CD8-positive, alpha-beta memory T cell (primary cell): ENCODE results near the gene BMP10. TPM values are rescaled to one million over a fixed set of nuclear protein-coding genes. Genes with fewer than 3 reads are reported as not detected.

Experiments
- CTCF ChIA-PET: fragments of 350-600 bp; sonication (Branson Sonifier 250); formaldehyde crosslinking; loops from one replicate; lab custom pipeline; 2021; ENCODE audit warnings: antibody characterized with exemption; lab: Charles Lee
- POLR2A ChIA-PET: fragments of 350-600 bp; sonication (Branson Sonifier 250); formaldehyde crosslinking; loops from one replicate; lab custom pipeline; 2021; ENCODE audit warnings: antibody characterized with exemption; lab: Charles Lee
- DNase-seq, 5 donors: peaks; one replicate each; pipeline versions ENCODE4 v3.0.0 to v3.0.0-alpha.2; 2020 to 2022; ENCODE audit warnings: mixed read lengths in 1 of 5
- H3K27ac ChIP-seq: one replicate; pipeline ENCODE4 v1.7.0; 2013; ENCODE audit warnings: low read depth, mild to moderate bottlenecking, low read length, moderate library complexity
- H3K27me3 ChIP-seq: 2 replicates; pipeline ENCODE4 v1.7.0; 2013; ENCODE audit warnings: low read length, mild to moderate bottlenecking; ENCODE audit not compliant: insufficient read depth, poor library complexity, severe bottlenecking
- H3K36me3 ChIP-seq: 2 replicates; pipeline ENCODE4 v1.7.0; 2013; ENCODE audit warnings: mild to moderate bottlenecking, low read length, moderate library complexity; ENCODE audit not compliant: insufficient read depth
- H3K4me1 ChIP-seq: 2 replicates; pipeline ENCODE4 v1.7.0; 2013; ENCODE audit warnings: mild to moderate bottlenecking, low read length, moderate library complexity; ENCODE audit not compliant: insufficient read depth
- H3K4me3 ChIP-seq: 2 replicates; pipeline ENCODE4 v1.7.0; 2013; ENCODE audit warnings: mild to moderate bottlenecking, low read length
- H3K9me3 ChIP-seq: 2 replicates; pipeline ENCODE4 v1.7.0; 2013; ENCODE audit warnings: mild to moderate bottlenecking, low read length
- H3K27ac Mint-ChIP-seq, 8 donors: one replicate each; pipeline ENCODE4 v1.8.0; 2020 to 2021; ENCODE audit warnings: mixed read lengths in 8 of 8, mild to moderate bottlenecking in 6 of 8, inconsistent platforms in 3 of 8, moderate library complexity in 3 of 8
- H3K27me3 Mint-ChIP-seq, 2 donors: one replicate each; pipeline ENCODE4 v1.8.0; 2020 to 2021; ENCODE audit warnings: mixed read lengths in 2 of 2, mild to moderate bottlenecking in 1 of 2, moderate library complexity in 1 of 2
- H3K36me3 Mint-ChIP-seq, 3 donors: one replicate each; pipeline ENCODE4 v1.8.0; 2020 to 2021; ENCODE audit warnings: mixed read lengths in 3 of 3, inconsistent platforms in 1 of 3, mild to moderate bottlenecking in 1 of 3
- H3K4me1 Mint-ChIP-seq, 3 donors: one replicate each; pipeline ENCODE4 v1.8.0; 2020 to 2021; ENCODE audit warnings: mixed read lengths in 3 of 3, inconsistent platforms in 1 of 3, mild to moderate bottlenecking in 1 of 3
- H3K4me3 Mint-ChIP-seq, 7 donors: one replicate each; pipeline ENCODE4 v1.8.0; 2020 to 2021; ENCODE audit warnings: mixed read lengths in 7 of 7, mild to moderate bottlenecking in 6 of 7, moderate library complexity in 4 of 7, inconsistent platforms in 2 of 7
- H3K9me3 Mint-ChIP-seq, 5 donors: one replicate each; pipeline ENCODE4 v1.8.0; 2020 to 2022; ENCODE audit warnings: mixed read lengths in 5 of 5, mild to moderate bottlenecking in 3 of 5, moderate library complexity in 2 of 5, inconsistent platforms in 1 of 5
- polyA plus RNA-seq: library from polyadenylated mRNA; unstranded; fragments of 300-500 nt; fragmentation: Illumina TruSeq; gene quantifications from one replicate; pipeline ENCODE4 v1.2.3, GENCODE V29; 2021
- total RNA-seq, 2 experiments: library from RNA; stranded (reverse); gene quantifications; one replicate each; pipeline ENCODE4 v1.2.3, GENCODE V29; 2021

The BMP10 gene
- total and polyA plus RNA-seq, 3 experiments from 2014 or later: not detected

GRCh38 chr2:68912732-68913131 lies 41.5 kb upstream of the BMP10 start:
- no peaks in the 10 kb centered on the region for H3K36me3 ChIP-seq
- no peak overlapping the region for H3K27ac ChIP-seq
- Mint-ChIP-seq H3K27ac (no peak overlapping the region), H3K4me3 (no peak overlapping the region), H3K36me3 (no peaks in the 10 kb centered on the region), H3K4me1 (peaks cover 26 to 32% (median 27%) of the 10 kb centered on the region in 3 donors), H3K9me3 (no peaks in the 10 kb centered on the region), H3K27me3 (no peaks in the 10 kb centered on the region)
- POLR2A ChIA-PET: no interaction called here
- peak in 4 of 5 donors; percentile 33 to 62 (median 37) for DNase-seq
- no peak overlapping the region for H3K4me3 ChIP-seq
- no peaks in the 10 kb centered on the region for H3K9me3 ChIP-seq
- peaks cover 51% of the 10 kb centered on the region for H3K4me1 ChIP-seq
- H3K27me3 ChIP-seq: no peaks in the 10 kb centered on the region
- CTCF ChIA-PET: interaction anchor here (0.7 to 3.5 kb wide), 5 partner anchors 11 to 204 kb away, joined by 3 to 17 read pairs (median 9); no protein-coding TSS in a partner anchor

DNA sequence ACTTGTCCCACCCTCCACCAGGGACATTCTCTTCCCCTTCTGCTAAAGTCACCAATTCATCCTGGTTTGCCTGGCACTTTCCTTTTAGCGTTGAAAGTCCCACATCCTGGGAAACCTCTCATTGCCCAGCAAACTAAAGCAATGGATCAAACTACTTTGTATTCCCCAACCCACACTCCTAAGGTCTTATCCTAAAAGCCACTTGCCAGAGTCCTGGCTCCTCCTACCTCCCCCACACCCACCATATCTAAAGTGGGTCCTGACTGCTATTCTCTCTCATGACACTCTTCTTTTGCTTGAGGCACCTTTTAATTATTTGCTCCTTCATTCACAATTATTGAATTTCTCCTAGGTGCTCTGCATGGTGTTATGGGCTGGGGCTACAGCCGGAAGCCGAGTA lies 40.9 kb upstream of the BMP10 start:
- ChIA-PET POLR2A (no interaction called here), CTCF (interaction anchor here (0.7 to 3.5 kb wide), 6 partner anchors 11 to 203 kb away, joined by 3 to 17 read pairs (median 8); no protein-coding TSS in a partner anchor)
- Histone ChIP-seq H3K4me3 (no peak overlapping the region), H3K4me1 (peaks cover 58% of the 10 kb centered on the region), H3K27me3 (no peaks in the 10 kb centered on the region), H3K9me3 (no peaks in the 10 kb centered on the region), H3K36me3 (no peaks in the 10 kb centered on the region), H3K27ac (no peak overlapping the region)
- no peak for DNase-seq
- Mint-ChIP-seq H3K4me1 (peaks cover 32 to 37% (median 33%) of the 10 kb centered on the region in 3 donors), H3K9me3 (no peaks in the 10 kb centered on the region), H3K27me3 (no peaks in the 10 kb centered on the region), H3K27ac (no peak overlapping the region), H3K4me3 (no peak overlapping the region), H3K36me3 (no peaks in the 10 kb centered on the region)

GRCh38 chr2:68911709-68912108 lies 40.5 kb upstream of the BMP10 start:
- Mint-ChIP-seq H3K4me3 (peak overlapping the region in 2 of 7 donors; percentile 45 to 58), H3K27ac (peak overlapping the region in 6 of 8 donors; percentile 10 to 87 (median 62)), H3K4me1 (peaks cover 36 to 39% (median 36%) of the 10 kb centered on the region in 3 donors), H3K27me3 (no peaks in the 10 kb centered on the region), H3K9me3 (no peaks in the 10 kb centered on the region), H3K36me3 (no peaks in the 10 kb centered on the region)
- ChIA-PET POLR2A (no interaction called here), CTCF (interaction anchor here (0.9 to 3.5 kb wide), 5 partner anchors 14 to 203 kb away, joined by 3 to 17 read pairs (median 7); no protein-coding TSS in a partner anchor)
- H3K36me3 ChIP-seq: no peaks in the 10 kb centered on the region
- H3K27ac ChIP-seq: no peak overlapping the region
- no peaks in the 10 kb centered on the region for H3K27me3 ChIP-seq
- no peak for DNase-seq
- H3K4me3 ChIP-seq: no peak overlapping the region
- H3K9me3 ChIP-seq: no peaks in the 10 kb centered on the region
- peaks cover 58% of the 10 kb centered on the region for H3K4me1 ChIP-seq

- H3K36me3 Mint-ChIP-seq: no peaks in the 10 kb centered on the region
- Histone ChIP-seq H3K27me3 (no peaks in the 10 kb centered on the region), H3K36me3 (no peaks in the 10 kb centered on the region), H3K4me3 (no peak overlapping the region), H3K27ac (no peak overlapping the region), H3K9me3 (no peaks in the 10 kb centered on the region), H3K4me1 (peaks cover 58% of the 10 kb centered on the region)
- peak overlapping the region in 4 of 7 donors; percentile 5 to 45 (median 30) for H3K4me3 Mint-ChIP-seq
- H3K4me1 Mint-ChIP-seq: peaks cover 38 to 39% (median 39%) of the 10 kb centered on the region in 3 donors
- H3K27ac Mint-ChIP-seq: peak overlapping the region in 5 of 8 donors; percentile 10 to 87 (median 66)
- no peak for DNase-seq
- ChIA-PET POLR2A (no interaction called here), CTCF (interaction anchor here (0.9 to 3.5 kb wide), 4 partner anchors 14 to 202 kb away, joined by 3 to 17 read pairs (median 6); no protein-coding TSS in a partner anchor)
- no peaks in the 10 kb centered on the region for H3K9me3 Mint-ChIP-seq
- no peaks in the 10 kb centered on the region for H3K27me3 Mint-ChIP-seq
Measured at GRCh38 chr2:68911246-68911645, 40.0 kb upstream of the BMP10 start.

- CTCF ChIA-PET: interaction anchor here (0.7 to 3.9 kb wide), 16 partner anchors 71 to 447 kb away, joined by 3 to 27 read pairs (median 5); no protein-coding TSS in a partner anchor
- peaks cover 58% of the 10 kb centered on the region for H3K4me1 ChIP-seq
- no peaks in the 10 kb centered on the region for H3K27me3 ChIP-seq
- H3K4me1 Mint-ChIP-seq: peaks cover 34 to 39% (median 36%) of the 10 kb centered on the region in 3 donors
- no peaks in the 10 kb centered on the region for H3K27me3 Mint-ChIP-seq
- H3K9me3 ChIP-seq: no peaks in the 10 kb centered on the region
- no peak overlapping the region for H3K27ac ChIP-seq
- POLR2A ChIA-PET: no interaction called here
- H3K36me3 ChIP-seq: no peaks in the 10 kb centered on the region
- peak; percentile 39 to 74 (median 54) for DNase-seq
- no peaks in the 10 kb centered on the region for H3K9me3 Mint-ChIP-seq
- H3K4me3 Mint-ChIP-seq: peak overlapping the region in 3 of 7 donors; percentile 28 to 42 (median 30)
- H3K36me3 Mint-ChIP-seq: no peaks in the 10 kb centered on the region
- no peak overlapping the region for H3K4me3 ChIP-seq
- peak overlapping the region; percentile 43 to 90 (median 82) for H3K27ac Mint-ChIP-seq
Measured at GRCh38 chr2:68909793-68910674, 38.8 kb upstream of the BMP10 start.

DNA sequence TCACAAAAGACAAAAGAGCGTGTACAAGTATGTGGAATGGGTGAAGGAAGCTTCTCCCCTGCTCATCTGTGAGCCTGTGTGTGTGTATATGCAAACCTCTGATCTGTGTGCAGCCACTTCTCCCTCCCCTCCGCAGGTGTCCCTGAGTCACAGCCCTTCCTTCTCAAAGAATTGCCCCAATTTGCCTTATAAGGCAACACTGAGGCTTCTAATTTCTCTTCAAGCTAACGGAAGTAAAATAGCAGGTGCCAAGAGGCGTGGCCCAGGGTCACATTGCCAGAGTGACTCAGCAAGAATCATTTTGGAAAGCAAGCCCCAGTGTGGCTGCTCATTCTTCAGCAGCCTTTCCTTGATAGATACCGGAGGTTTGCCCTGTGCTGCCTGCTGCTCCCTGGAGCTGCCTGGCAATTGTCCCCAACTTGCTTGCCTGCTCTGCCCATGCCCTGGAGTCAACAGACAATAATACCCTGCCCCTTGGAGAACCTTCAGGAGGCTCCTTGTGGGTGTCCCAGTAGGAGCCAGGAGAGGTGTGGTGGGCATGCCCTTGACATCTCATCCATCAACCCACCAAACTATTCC lies 37.3 kb upstream of the BMP10 start:
- Mint-ChIP-seq H3K4me3 (peak overlapping the region; percentile 2 to 68 (median 51)), H3K9me3 (no peaks in the 10 kb centered on the region), H3K27ac (peak overlapping the region; percentile 74 to 98 (median 88)), H3K36me3 (no peaks in the 10 kb centered on the region), H3K4me1 (peaks cover 33 to 39% (median 34%) of the 10 kb centered on the region in 3 donors), H3K27me3 (no peaks in the 10 kb centered on the region)
- Histone ChIP-seq H3K36me3 (no peaks in the 10 kb centered on the region), H3K27ac (peak overlapping the region; percentile 4), H3K4me3 (peak overlapping the region; percentile 13), H3K4me1 (peaks cover 53% of the 10 kb centered on the region), H3K9me3 (no peaks in the 10 kb centered on the region), H3K27me3 (no peaks in the 10 kb centered on the region)
- CTCF ChIA-PET: interaction anchor here (0.8 to 3.9 kb wide), 29 partner anchors 9 to 445 kb away, joined by 3 to 27 read pairs (median 4); partner anchors contain the start of gene FBXO48
- POLR2A ChIA-PET: interaction anchor here (0.5 to 1.9 kb wide), 11 partner anchors 17 to 609 kb away, joined by 3 to 9 read pairs (median 5); partner anchors contain the start of genes APLF, ARHGAP25 and FBXO48
- peak; percentile 72 to 91 (median 77) for DNase-seq

GRCh38 chr2:68907920-68908253 lies 36.7 kb upstream of the BMP10 start:
- peaks cover 34 to 39% (median 34%) of the 10 kb centered on the region in 3 donors for H3K4me1 Mint-ChIP-seq
- Histone ChIP-seq H3K4me1 (peaks cover 47% of the 10 kb centered on the region), H3K36me3 (no peaks in the 10 kb centered on the region), H3K27me3 (no peaks in the 10 kb centered on the region), H3K9me3 (no peaks in the 10 kb centered on the region), H3K4me3 (no peak overlapping the region), H3K27ac (peak overlapping the region; percentile 4)
- CTCF ChIA-PET: interaction anchor here (0.8 to 3.9 kb wide), 31 partner anchors 8 to 444 kb away, joined by 3 to 27 read pairs (median 4); partner anchors contain the start of gene FBXO48
- POLR2A ChIA-PET: interaction anchor here (0.5 to 1.9 kb wide), 13 partner anchors 13 to 705 kb away, joined by 3 to 9 read pairs (median 5); partner anchors contain the start of genes APLF, ARHGAP25 and FBXO48
- H3K9me3 Mint-ChIP-seq: no peaks in the 10 kb centered on the region
- no peaks in the 10 kb centered on the region for H3K36me3 Mint-ChIP-seq
- peak overlapping the region; percentile 74 to 98 (median 88) for H3K27ac Mint-ChIP-seq
- DNase-seq: no peak
- H3K4me3 Mint-ChIP-seq: peak overlapping the region in 6 of 7 donors; percentile 32 to 68 (median 54)
- H3K27me3 Mint-ChIP-seq: no peaks in the 10 kb centered on the region
